Lower leg skin (tissue), 3 donors: Measurements from ENCODE around the gene FHOD3.

ENCODE experiments used
- CTCF ChIP-seq, 3 donors: fragments of 450-650 bp; IDR thresholded peaks; one replicate each; pipeline ENCODE4 v1.5.1; 2016; ENCODE audit warnings: antibody characterized with exemption in 3 of 3, mild to moderate bottlenecking in 3 of 3, moderate library complexity in 2 of 3
- POLR2A ChIP-seq, 2 donors: fragments of 450-650 bp; IDR thresholded peaks; one replicate each; pipeline ENCODE4 v1.6.1; 2016 to 2017; ENCODE audit warnings: antibody characterized with exemption in 2 of 2, mild to moderate bottlenecking in 1 of 2, moderate library complexity in 1 of 2

GRCh38 chr18:36535202-36535935 lies 237.9 kb downstream of the FHOD3 start:
- TF ChIP-seq CTCF (IDR thresholded peaks at IDR 0.05) (no peak), POLR2A (IDR thresholded peaks at IDR 0.05) (no peak)
